Left ventricle myocardium superior (tissue), 1 donor: ENCODE measurements around the gene ARHGEF3. TPM values are rescaled to one million over a fixed set of nuclear protein-coding genes. Genes with fewer than 3 reads are reported as not detected.
"Not testable (repeated sequence)": the region's sequence is repeated elsewhere in the genome, so short reads cannot be mapped to it uniquely, and the experiment has no call there.

Source experiments
- ATAC-seq: fragments of 200-7000 bp; cut with Tn5 transposase; one replicate; pipeline ENCODE4 v1.9.1; 2020; ENCODE audit warnings: mild to moderate bottlenecking, moderate library complexity
- DNase-seq: peaks from one replicate; pipeline ENCODE4 v3.0.0-alpha.2; 2020
- intact Hi-C: fragments of 100-400 bp; cut with micrococcal nuclease; formaldehyde crosslinking; loops from one replicate; pipeline ENCODE4 v1.11.0; 2022
- total RNA-seq: library from RNA; stranded (reverse); fragmentation: NEBNext Ultra II Directional; extraction: Animal tissue kit (Norgen Biotek cat#: 25700); gene quantifications from one replicate; pipeline ENCODE4 v1.2.1, GENCODE V29; 2021
- donor health status: DM: no; HTN: yes; CAD: no; lungs with severe emphysema.

The ARHGEF3 gene
- total RNA-seq, 1 donor from 2014 or later = 17.6 TPM

DNA sequence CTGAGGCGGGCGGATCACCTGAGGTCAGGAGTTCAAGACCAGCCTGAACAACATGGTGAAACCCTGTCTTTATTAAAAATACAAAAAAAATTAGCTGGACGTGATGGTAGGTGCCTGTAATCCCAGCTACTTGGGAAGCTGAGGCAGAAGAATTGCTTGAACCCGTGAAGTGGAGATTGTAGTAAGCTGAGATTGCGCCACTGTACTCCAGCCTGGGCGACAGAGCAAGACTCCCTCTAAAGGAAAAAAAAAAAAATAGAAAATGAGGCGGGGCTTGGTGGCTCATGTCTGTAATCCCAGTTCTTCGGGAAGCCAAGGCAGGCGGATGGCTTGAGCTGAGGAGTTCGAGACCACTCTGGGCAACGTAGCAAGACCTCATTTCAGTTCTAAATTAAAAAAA lies 43.7 kb downstream of the ARHGEF3 start:
- ATAC-seq, DNase-seq, intact Hi-C loops: not testable (repeated sequence)

DNA sequence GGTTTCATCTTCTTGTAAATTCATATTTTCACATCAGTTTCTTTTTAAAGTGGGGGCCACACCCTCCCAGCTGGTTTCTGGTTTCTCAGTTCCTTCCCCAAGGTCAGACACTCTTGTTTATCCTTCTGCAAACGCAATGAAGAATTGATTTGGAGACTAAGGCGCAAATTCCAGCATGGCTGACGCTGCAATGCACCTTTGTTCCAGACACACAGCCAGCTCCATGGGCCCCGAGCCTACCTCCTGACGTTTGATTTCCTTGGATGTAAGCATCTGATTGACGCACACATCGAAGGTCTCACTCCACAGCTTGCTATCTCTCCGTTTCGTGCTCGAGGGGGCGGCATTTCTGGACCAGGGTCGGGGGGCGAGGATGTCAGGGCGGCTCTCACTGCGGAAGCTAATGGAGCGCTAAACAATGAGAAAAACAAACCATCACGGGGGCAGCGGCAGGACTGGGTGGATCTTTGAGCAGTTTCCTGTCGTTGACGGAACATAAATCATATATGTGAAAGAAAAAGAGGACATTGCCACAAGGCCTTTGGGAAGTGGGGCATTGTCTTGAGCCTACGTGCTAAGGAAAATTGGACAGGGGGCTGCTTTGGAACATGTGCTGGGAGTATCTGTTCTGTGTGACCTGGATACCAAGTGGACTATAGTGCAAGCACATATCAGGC lies 46.9 kb downstream of the ARHGEF3 start:
- peak; percentile 47 for ATAC-seq
- DNase-seq = no peak
- intact Hi-C loops = no loop called here

DNA sequence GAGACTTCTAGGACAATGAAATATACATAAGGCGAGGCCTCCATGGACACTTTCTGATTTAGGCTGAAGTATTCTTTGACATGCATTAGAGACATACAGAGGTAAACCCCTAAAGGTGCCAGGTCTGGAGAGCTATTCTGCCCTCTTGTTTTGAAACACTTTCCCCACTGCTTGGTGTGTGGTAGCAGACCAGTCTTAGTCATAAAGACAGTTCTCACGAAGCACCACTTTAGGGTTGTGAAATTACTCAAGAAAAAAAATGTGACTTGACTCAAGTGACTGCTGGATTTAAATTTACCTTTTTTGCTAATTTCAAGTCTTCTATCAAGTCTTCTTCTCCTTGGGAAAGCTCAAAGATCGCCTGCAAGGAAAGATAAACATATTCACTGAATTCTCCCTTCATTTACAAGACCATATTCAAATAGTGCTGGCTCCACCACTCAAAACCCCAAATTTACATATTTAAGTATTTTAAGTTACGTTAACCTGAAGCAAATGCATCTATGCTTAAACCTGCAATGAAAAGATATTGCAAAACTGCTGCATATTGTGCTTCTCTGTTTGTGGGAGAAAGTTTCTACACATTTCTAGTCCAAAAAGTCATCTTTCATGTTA lies 48.4 kb downstream of the ARHGEF3 start:
- intact Hi-C loops = no loop called here

DNA sequence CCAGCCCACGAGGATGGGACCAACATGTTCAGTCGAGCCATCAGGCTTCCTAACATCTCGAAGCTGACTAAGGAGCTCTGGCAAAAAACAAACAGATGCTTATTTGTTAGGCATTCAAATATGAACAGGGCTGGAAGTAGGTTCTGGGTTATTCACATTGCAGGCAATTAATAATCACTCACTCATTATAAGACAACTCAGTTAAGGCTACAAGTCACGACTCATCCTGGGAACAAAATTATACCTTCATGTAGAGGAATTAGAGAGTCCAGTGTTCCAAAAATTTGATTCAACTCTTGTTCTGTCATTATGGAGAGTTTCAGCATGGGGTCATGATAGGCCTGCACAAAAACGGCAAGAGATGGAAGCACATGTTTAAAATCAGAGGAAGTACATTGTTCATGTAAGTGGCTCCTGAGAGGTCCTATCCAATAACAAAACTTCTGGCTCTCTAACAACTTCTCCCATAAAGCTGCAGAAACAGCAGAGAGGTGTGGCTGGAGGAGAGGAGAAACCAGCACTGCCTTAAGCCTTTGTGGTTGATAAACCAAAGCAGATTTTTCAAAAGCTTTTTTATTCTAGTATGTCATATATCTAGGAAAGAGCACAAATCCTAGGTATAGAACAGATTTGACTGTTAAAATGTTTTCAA lies 50.6 kb downstream of the ARHGEF3 start:
- intact Hi-C loops = no loop called here
- no peak for ATAC-seq
- no peak for DNase-seq

More for the DNA sequence above, 48.4 kb downstream of the ARHGEF3 start:
- ATAC-seq (no peak), DNase-seq (no peak)

DNA sequence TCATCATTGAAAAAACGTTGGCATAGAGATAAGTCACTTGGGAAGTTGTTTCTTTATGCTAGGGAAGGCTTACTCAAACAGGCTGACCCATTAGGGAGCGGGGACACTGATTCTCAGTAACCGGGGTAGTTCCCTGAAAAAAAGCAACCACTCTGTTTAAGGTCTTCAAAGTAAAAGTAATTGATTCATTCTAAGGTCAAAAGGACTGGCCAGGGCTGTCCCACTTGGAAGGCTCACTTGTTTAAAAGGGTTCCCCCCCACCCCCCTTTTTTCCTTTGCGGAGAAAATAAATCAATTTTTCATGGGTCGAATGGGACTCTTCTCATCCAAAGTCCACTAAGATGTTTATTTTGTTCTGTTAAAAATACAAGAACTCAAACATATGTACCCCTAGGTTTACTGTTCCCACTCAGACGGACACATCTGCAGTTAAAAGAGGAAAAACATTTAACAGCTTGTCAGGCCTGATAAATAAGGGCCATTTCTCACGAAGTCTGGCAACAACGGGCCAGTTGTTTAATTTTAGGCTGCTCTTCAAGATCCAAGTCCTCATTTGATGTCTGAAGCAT lies 53.0 kb downstream of the ARHGEF3 start:
- DNase-seq (no peak), ATAC-seq (peak; percentile 77)
- intact Hi-C loops = no loop called here

DNA sequence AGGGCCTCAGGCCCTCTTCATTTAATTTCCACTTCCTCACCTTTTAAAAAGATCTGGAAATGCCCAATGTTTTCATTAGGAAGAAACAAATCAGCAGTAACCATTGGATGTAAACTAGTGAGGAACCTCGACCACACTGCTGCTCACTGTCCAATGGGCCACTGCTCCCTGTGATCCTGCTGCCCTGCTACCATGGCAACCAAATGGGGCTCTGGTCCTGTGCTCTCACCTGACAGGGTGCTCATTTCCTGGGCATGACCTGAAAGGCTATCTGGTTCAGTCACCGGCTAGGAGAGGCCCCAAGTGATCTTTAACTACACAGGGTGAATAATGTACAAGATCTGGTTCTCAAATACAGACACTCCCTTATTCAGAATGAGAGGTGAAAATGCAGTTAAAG lies 54.6 kb downstream of the ARHGEF3 start:
- DNase-seq (no peak), ATAC-seq (no peak)
- intact Hi-C loops = no loop called here

DNA sequence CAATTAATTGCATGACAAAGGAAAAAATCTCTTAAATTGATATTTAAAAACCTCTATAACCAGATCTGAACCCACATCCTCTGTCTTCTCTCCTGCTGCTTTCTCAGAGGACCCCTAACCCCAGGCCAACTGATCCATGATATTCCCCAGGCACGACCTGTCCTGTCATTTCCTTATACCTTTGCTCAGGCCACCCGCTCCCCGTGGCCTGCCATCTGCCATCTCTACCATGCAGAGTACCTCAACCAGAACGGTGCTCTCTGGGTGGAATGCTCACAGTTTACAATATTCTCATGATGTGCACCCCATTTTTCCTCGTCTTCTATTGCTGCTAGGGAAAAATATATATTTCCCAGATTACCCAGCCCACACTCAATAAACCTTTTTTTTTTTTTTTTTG lies 57.7 kb downstream of the ARHGEF3 start:
- no peak for ATAC-seq
- intact Hi-C loops = no loop called here
- DNase-seq = no peak

DNA sequence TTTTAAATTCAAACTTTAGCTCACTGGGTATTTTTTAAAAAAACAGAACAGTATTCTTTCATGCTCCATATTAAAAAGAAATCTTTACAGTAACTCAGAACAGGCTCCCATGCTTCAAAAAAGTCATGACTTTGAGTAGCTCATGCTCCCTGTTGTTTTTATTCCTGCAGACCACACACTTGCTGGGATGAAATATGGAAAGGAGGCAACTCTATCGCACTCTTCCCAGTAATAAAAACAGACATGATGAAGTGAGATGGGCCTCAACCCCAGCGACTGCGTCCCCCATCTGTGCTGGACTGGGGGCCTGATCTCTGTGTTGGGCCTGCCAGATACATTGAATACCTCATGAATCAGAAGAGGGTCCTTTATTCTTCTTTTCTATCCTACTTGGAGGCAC lies 58.9 kb downstream of the ARHGEF3 start:
- intact Hi-C loops = no loop called here
- ATAC-seq (no peak), DNase-seq (no peak)

DNA sequence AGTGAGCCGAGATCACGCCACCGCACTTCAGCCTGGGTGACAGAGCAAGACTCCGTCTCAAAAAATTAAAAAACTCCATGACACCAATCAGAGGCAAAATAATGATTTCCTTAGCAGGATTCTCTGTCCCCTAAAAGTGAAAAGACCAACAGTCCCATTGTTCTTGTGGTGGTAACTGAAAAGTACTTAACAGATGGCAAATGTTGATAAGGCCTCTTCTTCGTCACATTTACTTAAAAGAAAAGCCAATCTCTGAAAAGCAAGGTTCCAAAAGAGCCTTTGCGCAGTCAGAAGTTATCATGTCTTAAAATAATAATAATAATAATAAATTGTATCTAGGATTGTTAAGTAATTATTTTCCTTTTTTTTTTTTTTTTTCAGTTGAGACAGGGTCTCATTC lies 62.7 kb downstream of the ARHGEF3 start:
- intact Hi-C loops = no loop called here
- DNase-seq (no peak), ATAC-seq (no peak)

DNA sequence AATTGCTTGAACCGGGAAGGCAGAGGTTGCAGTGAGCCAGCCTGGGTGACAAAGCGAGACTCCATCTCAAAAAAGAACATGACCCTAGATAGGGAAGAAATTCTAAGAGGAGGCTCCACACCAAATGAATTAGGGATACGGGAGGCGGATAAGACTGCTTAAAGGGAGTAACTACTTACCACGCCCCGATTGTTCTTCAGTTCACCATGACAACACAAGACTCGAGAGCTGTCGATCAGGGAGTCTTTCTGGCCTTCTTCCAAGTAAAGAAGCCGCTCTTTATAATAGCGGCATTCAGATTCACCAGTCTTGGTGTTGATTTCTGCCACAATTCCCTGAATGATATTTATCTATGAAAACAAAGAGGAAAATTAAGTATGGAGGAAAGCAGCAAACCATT lies 64.7 kb downstream of the ARHGEF3 start:
- ATAC-seq = no peak
- no peak for DNase-seq
- intact Hi-C loops = no loop called here

DNA sequence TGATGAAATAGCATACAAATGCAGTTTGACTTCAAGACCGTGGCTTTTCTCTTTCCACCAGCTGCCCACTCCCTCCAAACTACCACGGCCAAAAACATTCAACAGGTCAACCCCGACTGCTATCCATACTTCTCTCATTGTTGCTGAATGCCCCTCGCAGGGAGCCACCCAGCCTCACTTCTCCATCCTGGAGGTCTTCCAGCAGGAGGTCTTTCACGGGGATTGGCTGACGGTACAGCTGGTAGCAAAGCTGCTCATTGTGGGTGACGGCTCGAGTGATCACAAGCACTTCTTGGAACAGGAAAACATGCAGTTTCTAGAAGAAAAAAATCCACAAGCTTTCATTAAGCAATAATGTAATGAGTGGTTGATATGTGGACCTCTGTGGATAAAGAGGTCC lies 69.6 kb downstream of the ARHGEF3 start:
- no peak for ATAC-seq
- DNase-seq = no peak
- intact Hi-C loops = no loop called here

DNA sequence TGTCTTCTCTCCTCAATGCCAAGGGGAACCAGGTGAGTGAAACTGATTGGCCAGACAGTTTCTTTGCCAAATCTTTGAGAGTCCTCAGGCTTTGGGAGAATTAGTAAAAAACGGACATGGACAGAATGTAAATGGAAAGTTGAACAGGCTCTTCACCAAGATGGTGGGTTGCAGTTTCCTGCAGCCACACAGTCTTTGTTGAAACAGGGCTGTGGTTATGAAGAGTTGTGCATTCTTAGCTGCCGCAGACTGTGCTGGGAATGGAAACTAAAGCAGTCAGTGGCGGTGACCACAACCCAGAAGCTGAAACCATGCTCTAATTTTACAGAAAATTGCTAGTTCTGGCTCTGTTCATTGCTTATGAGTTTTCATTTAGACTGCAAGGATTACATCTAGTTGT lies 76.6 kb downstream of the ARHGEF3 start:
- intact Hi-C loops = no loop called here
- no peak for ATAC-seq

DNA sequence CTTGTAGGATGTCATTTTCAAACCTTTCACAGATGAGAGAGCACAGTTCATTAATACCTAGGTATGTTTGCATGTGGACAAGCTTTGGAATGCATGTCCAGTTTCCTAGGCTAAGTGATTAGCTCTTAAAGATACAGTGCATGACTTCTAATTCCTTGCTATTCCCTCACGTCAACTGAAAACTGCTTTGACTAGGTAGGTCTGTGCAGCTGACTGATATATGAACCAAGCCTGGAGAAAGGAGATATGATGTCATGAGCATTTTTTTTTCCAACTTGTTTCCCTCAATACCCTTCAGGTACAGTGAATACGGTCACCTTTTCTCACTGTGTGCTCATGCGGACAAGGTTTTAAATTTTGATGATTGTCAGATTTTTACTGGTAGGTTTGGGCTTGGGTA lies 77.1 kb downstream of the ARHGEF3 start:
- DNase-seq = no peak
- no peak for ATAC-seq
- intact Hi-C loops = no loop called here

More for the DNA sequence above, 76.6 kb downstream of the ARHGEF3 start:
- no peak for DNase-seq

DNA sequence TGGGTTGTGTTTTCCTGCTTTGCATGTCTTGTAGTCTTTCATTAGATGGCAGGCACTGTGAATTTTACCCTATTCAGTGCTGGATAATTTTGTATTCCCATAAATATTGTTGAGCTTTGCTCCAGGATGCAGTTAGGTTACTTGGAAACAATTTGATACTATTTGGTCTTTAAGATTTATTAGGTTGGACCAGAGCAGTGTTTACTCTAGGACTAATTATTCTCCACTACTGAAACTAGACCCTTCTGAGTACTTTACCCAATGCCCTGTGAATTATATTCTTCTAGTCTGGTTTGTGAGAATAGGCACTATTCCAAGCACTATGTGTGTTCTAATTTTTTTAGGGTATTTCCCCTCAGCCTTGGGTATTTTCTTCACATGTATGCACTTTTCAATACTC lies 80.9 kb downstream of the ARHGEF3 start:
- intact Hi-C loops = no loop called here

DNA sequence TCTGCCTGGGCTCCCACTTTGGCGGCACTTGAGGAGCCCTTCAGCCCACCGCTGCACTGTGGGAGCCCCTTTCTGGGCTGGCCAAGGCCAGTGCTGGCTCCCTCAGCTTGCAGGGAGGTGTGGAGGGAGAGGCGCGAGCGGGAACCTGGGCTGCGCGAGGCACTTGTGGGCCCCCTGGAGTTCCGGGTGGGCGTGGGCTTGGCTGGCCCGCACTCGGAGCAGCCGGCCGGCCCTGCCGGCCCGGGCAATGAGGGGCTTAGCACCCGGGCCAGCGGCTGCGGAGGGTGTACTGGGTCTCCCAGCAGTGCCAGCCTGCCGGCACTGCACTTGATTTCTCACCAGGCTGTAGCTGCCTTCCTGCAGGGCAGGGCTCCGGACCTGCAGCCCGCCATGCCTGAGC lies 82.9 kb downstream of the ARHGEF3 start:
- ATAC-seq, intact Hi-C loops, DNase-seq: not testable (repeated sequence)

More for the DNA sequence above, 80.9 kb downstream of the ARHGEF3 start:
- DNase-seq (no peak), ATAC-seq (no peak)

DNA sequence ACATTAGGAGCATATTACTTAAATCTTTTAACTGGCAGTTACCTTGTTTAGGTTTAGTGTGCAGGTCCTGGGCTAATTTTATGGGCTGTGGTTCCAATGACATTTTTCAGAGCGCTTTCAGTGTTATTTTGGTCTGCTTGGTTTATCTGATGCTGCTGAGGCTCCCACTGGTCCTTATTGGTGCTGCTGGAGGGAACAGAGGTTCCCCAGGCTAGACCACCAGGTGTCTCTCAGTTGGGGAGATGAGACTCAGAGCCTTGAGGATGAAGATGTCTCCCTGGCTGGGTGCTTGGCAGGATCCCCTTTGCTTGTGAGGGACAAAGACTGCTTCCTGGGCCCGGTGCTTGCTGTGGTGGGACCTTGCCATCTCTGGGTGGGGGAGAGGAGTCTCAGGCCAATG lies 90.4 kb downstream of the ARHGEF3 start:
- DNase-seq (no peak), ATAC-seq (no peak)
- intact Hi-C loops = no loop called here

DNA sequence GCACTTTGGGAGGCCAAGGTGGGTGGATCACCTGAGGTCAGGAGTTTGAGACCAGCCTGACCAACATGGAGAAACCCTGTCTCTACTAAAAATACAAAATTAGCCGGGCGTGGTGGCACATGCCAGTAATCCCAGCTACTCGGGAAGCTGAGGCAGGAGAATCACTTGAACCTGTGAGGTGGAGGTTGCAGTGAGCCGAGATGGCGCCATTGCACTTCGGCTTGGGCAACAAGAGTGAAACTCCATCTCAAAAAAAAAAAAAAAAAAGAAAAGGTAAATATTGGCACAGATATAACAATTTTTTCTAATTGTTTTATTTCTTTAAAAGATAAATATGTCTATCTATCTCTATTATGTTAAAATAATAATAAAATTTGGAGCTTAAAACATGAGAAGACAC lies 94.3 kb downstream of the ARHGEF3 start:
- intact Hi-C loops, DNase-seq, ATAC-seq: not testable (repeated sequence)

DNA sequence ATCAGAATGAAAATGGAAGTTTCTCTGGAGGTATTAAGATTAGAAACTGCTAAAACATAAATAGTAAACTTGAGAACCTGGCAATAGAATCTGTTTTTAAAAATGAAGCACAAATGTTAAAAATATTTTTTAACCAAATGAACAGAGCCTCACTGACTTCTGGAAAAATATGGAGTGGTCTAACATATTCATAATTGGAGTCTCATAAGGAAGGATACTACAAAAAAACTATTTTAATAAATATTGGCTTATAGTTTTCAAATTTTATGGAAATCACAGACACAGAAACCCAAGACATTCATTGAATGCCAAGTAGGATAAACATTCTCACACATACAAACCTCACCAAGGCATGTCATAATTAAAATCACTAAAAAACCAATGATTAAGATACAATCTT lies 95.1 kb downstream of the ARHGEF3 start:
- intact Hi-C loops = no loop called here
- DNase-seq (no peak), ATAC-seq (no peak)

DNA sequence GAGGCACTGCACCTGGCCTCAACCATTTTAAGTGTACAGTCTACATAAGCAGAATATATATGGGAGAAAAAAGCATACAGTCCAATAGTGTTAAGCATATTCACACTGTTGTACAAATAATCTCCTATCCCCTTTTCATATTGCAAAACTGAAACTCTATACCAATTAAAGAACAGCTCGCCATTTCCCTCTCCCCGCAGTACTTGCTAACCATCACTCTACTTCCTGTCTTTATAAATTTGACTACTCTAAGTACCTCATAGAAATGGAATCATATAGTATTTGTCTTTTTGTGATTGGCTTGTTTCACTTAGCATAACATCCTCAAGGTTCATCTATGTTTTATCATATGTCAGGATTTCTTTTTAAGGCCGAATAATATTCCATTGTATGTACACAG lies 97.0 kb downstream of the ARHGEF3 start:
- no peak for ATAC-seq
- intact Hi-C loops = no loop called here
- no peak for DNase-seq
